Activated naive CD8-positive, alpha-beta T cell (primary cell): ENCODE results near the gene TMEM150A.

Experiments used
- H3K27ac Mint-ChIP-seq: one replicate; pipeline ENCODE4 v1.8.0; 2021; ENCODE audit warnings: mixed read lengths
- H3K27me3 Mint-ChIP-seq: one replicate; pipeline ENCODE4 v1.8.0; 2021; ENCODE audit warnings: mixed read lengths
- H3K36me3 Mint-ChIP-seq: one replicate; pipeline ENCODE4 v1.8.0; 2021; ENCODE audit warnings: mixed read lengths
- H3K4me1 Mint-ChIP-seq: one replicate; pipeline ENCODE4 v1.8.0; 2021; ENCODE audit warnings: low read depth, mixed read lengths
- H3K4me3 Mint-ChIP-seq: one replicate; pipeline ENCODE4 v1.8.0; 2021; ENCODE audit warnings: mild to moderate bottlenecking, mixed read lengths
- H3K9me3 Mint-ChIP-seq: one replicate; pipeline ENCODE4 v1.8.0; 2021; ENCODE audit warnings: low read depth, mixed read lengths

Gene TMEM150A

DNA sequence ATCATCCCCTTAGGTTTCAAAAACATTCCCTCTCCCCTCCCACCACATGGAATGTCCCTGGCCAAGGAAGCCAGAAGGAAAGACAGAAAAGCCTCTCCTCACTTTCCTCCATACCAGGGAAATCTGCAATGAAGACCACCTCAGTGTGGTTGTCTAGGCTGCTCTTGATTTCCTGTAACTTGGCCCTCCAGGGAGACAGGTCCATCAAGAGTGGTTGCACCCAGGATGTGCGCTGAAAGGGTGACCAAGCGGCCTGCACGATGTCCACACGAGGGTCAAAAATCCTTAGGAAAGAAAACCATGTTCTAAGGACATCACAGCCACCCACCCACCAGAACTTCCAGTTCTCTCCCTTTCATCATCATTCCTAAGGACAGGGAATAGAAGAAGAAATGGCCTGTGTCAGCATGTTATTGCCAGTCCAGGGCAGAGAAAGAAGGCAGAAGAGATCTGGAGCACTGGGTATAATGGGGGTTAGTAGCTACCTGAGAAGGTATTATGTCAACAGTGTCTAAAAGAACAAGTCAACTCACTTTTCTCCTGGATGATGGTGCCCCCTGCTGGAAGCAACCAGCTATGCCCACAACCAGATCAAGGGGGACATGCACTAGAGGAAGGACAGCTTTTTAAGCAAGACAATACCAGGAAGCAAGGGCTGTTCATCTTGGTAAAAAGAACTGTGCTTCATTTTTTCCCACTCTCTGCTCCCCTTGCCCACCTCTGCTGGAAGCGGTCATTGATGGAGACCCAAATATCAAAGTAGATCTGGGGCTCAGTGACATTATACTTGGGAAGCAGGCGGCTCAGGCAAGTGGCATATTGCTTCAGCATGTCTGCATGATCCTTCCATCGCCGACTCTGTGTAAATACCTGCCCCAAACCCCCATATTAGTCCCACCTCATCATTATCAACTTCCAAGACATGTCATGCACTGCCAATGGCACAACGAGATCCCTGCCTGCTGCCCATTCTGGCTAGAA lies 50.5 kb downstream of the TMEM150A start:
- Mint-ChIP-seq H3K27me3 (no peaks in the 10 kb centered on the region), H3K27ac (peak overlapping the region; percentile 34), H3K9me3 (no peaks in the 10 kb centered on the region), H3K36me3 (peaks cover 4% of the 10 kb centered on the region), H3K4me3 (no peak overlapping the region), H3K4me1 (peaks cover 4% of the 10 kb centered on the region)

DNA sequence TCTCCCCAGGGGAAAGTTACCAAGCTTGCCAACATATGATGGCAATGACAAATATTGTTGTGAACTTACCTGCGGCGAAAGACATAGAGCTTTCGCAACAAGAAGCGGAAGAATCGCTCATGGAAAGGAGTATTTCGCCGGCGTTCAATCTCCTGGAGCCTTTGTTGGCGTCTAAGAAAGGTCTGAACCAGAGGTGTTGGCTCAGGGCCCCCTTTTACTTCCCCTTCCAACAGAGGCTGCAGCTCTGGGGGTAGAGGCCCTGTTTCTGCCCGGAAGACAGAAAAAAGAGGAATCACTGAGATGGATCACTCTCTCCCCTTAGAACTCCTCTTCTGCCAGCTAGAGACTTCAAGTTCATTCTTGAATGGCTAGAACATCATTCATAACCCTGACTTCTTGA lies 52.0 kb downstream of the TMEM150A start:
- H3K36me3 Mint-ChIP-seq = peaks cover 4% of the 10 kb centered on the region
- H3K9me3 Mint-ChIP-seq = no peaks in the 10 kb centered on the region
- H3K4me1 Mint-ChIP-seq = peaks cover 4% of the 10 kb centered on the region
- no peak overlapping the region for H3K27ac Mint-ChIP-seq
- no peak overlapping the region for H3K4me3 Mint-ChIP-seq
- no peaks in the 10 kb centered on the region for H3K27me3 Mint-ChIP-seq

DNA sequence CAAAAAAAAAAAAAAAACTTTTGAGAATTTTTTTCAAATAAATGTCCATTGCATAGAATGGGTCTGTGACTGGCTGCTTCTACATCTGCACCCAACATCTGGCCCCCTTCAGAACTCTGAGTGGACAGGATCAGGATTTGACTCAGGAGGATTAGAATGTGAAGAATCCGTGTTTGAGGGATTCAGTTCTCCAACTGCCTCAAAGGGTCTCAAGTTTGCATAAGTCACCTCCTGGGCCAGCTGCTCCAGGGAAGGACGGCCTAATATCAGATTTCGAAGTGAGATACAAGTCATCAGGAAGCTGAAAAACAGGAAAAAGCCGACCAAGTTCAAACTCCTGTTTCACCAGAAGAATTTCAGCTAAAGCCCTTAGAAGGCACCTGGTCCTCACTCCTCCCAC lies 52.7 kb downstream of the TMEM150A start:
- no peak overlapping the region for H3K4me3 Mint-ChIP-seq
- no peak overlapping the region for H3K27ac Mint-ChIP-seq
- no peaks in the 10 kb centered on the region for H3K27me3 Mint-ChIP-seq
- H3K36me3 Mint-ChIP-seq = peaks cover 2% of the 10 kb centered on the region
- no peaks in the 10 kb centered on the region for H3K9me3 Mint-ChIP-seq
- peaks cover 4% of the 10 kb centered on the region for H3K4me1 Mint-ChIP-seq

- no peak overlapping the region for H3K4me3 Mint-ChIP-seq
- H3K9me3 Mint-ChIP-seq = no peaks in the 10 kb centered on the region
- no peak overlapping the region for H3K27ac Mint-ChIP-seq
- peaks cover 7% of the 10 kb centered on the region for H3K4me1 Mint-ChIP-seq
- H3K36me3 Mint-ChIP-seq = peaks cover 3% of the 10 kb centered on the region
- no peaks in the 10 kb centered on the region for H3K27me3 Mint-ChIP-seq
These were observed 53.4 kb downstream of the TMEM150A start for GRCh38 chr2:85549095-85549494.

DNA sequence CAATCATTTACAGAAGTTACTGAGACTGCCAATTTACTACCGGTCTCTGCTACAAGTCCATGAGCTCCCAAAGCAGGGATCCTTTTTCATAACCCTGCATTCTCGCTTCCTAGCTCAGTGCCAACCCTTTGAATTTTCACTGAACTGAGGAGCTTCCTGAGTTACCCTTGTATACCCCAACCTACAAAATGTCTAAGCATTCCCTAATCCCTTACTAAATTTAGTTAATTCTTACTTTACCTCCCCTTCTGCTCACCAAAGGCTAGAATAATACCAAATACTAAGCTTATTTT lies 53.9 kb downstream of the TMEM150A start:
- no peaks in the 10 kb centered on the region for H3K27me3 Mint-ChIP-seq
- H3K4me3 Mint-ChIP-seq = no peak overlapping the region
- peaks cover 7% of the 10 kb centered on the region for H3K36me3 Mint-ChIP-seq
- no peaks in the 10 kb centered on the region for H3K9me3 Mint-ChIP-seq
- H3K4me1 Mint-ChIP-seq = peaks cover 9% of the 10 kb centered on the region
- no peak overlapping the region for H3K27ac Mint-ChIP-seq
